H9 (cell line): ENCODE data around the gene SLC25A42. TPM values are rescaled to one million over a fixed set of nuclear protein-coding genes. Genes with fewer than 3 reads are reported as not detected.

Source experiments
- DNase-seq: peaks from one replicate; pipeline ENCODE4 v3.0.0-alpha.2; 2017
- H2AFZ ChIP-seq: one replicate; pipeline ENCODE4 v1.6.1; 2013; ENCODE audit warnings: mild to moderate bottlenecking, low read length, control low read depth, moderate library complexity
- H2AK5ac ChIP-seq: 2 replicates; pipeline ENCODE4 v1.6.1; 2013; ENCODE audit warnings: low read length, control low read depth, mixed read lengths; ENCODE audit not compliant: insufficient read length
- H2BK120ac ChIP-seq: one replicate; pipeline ENCODE4 v1.6.1; 2013; ENCODE audit warnings: low read depth, mild to moderate bottlenecking, low read length, control low read depth, inconsistent platforms; ENCODE audit not compliant: poor library complexity, severe bottlenecking
- H2BK12ac ChIP-seq: 2 replicates; pipeline ENCODE4 v1.6.1; 2013; ENCODE audit warnings: low read length, control low read depth, mixed read lengths, low read depth; ENCODE audit not compliant: insufficient read length
- H2BK15ac ChIP-seq: 2 replicates; pipeline ENCODE4 v1.6.1; 2013; ENCODE audit warnings: low read depth, low read length, control low read depth
- H2BK20ac ChIP-seq: one replicate; pipeline ENCODE4 v1.6.1; 2013; ENCODE audit warnings: low read depth, mild to moderate bottlenecking, low read length, control low read depth, inconsistent platforms; ENCODE audit not compliant: poor library complexity, severe bottlenecking
- H2BK5ac ChIP-seq: 2 replicates; pipeline ENCODE4 v1.6.1; 2013; ENCODE audit warnings: low read length, control low read depth, mixed read lengths; ENCODE audit not compliant: insufficient read length
- H3K14ac ChIP-seq: 2 replicates; pipeline ENCODE4 v1.6.1; 2013; ENCODE audit warnings: low read length, control low read depth; ENCODE audit not compliant: insufficient read depth
- H3K18ac ChIP-seq: 2 replicates; pipeline ENCODE4 v1.6.1; 2013; ENCODE audit warnings: low read depth, mild to moderate bottlenecking, mixed read lengths, low read length, control low read depth; ENCODE audit not compliant: insufficient read length
- H3K23ac ChIP-seq: 2 replicates; pipeline ENCODE4 v1.6.1; 2013; ENCODE audit warnings: low read length, control low read depth, mixed read lengths, low read depth; ENCODE audit not compliant: insufficient read length
- H3K23me2 ChIP-seq: 2 replicates; pipeline ENCODE4 v1.6.1; 2013; ENCODE audit warnings: low read depth, mild to moderate bottlenecking, mixed read lengths, low read length, control low read depth; ENCODE audit not compliant: insufficient read length, poor library complexity, severe bottlenecking
- H3K27ac ChIP-seq: 2 replicates; pipeline ENCODE4 v1.5.1; 2013; ENCODE audit warnings: low read length, control low read depth, mixed read lengths, low read depth; ENCODE audit not compliant: insufficient read length
- H3K27me3 ChIP-seq: 2 replicates; pipeline ENCODE4 v1.6.1; 2013; ENCODE audit warnings: low read length, control low read depth, inconsistent platforms; ENCODE audit not compliant: insufficient read depth
- H3K4ac ChIP-seq: 2 replicates; pipeline ENCODE4 v1.6.1; 2013; ENCODE audit warnings: low read depth, mild to moderate bottlenecking, control low read depth, inconsistent platforms, low read length, moderate library complexity
- H3K4me1 ChIP-seq: 2 replicates; pipeline ENCODE4 v1.6.1; 2013; ENCODE audit warnings: low read length, control low read depth, inconsistent platforms; ENCODE audit not compliant: insufficient read depth
- H3K4me2 ChIP-seq: 2 replicates; pipeline ENCODE4 v1.6.1; 2013; ENCODE audit warnings: low read length, control low read depth, mixed read lengths; ENCODE audit not compliant: insufficient read length, insufficient read depth
- H3K56ac ChIP-seq: 2 replicates; pipeline ENCODE4 v1.6.1; 2013; ENCODE audit warnings: low read depth, mild to moderate bottlenecking, mixed read lengths, low read length, control low read depth; ENCODE audit not compliant: insufficient read length
- H3K79me1 ChIP-seq: 2 replicates; pipeline ENCODE4 v1.6.1; 2013; ENCODE audit warnings: low read depth, mild to moderate bottlenecking, moderate library complexity, low read length, control low read depth, inconsistent platforms; ENCODE audit not compliant: insufficient read depth, poor library complexity, severe bottlenecking
- H3K79me2 ChIP-seq: 2 replicates; pipeline ENCODE4 v1.6.1; 2013; ENCODE audit warnings: low read length, control low read depth, inconsistent platforms; ENCODE audit not compliant: insufficient read depth
- H3K9ac ChIP-seq: 2 replicates; pipeline ENCODE4 v1.6.1; 2013; ENCODE audit warnings: low read length, control low read depth, mixed read lengths; ENCODE audit not compliant: insufficient read length; ENCODE audit errors: extremely low read depth
- H3K9me3 ChIP-seq: one replicate; pipeline ENCODE4 v1.6.1; 2013; ENCODE audit warnings: low read depth, low read length, inconsistent platforms; ENCODE audit not compliant: control insufficient read depth
- H3T11ph ChIP-seq: one replicate; pipeline ENCODE4 v1.6.1; 2013; ENCODE audit warnings: mild to moderate bottlenecking, low read length, control low read depth, inconsistent platforms
- H4K20me1 ChIP-seq: one replicate; pipeline ENCODE4 v1.6.1; 2013; ENCODE audit not compliant: control insufficient read depth, insufficient read length, insufficient read depth
- H4K5ac ChIP-seq: 2 replicates; pipeline ENCODE4 v1.6.1; 2013; ENCODE audit warnings: low read depth, mild to moderate bottlenecking, mixed read lengths, low read length, control low read depth; ENCODE audit not compliant: insufficient read length
- H4K8ac ChIP-seq: replicated peaks from 2 replicates; pipeline ENCODE4 v1.6.1; 2013; ENCODE audit warnings: low read length, control low read depth, mixed read lengths, low read depth; ENCODE audit not compliant: insufficient read length
- H4K91ac ChIP-seq: 2 replicates; pipeline ENCODE4 v1.6.1; 2013; ENCODE audit warnings: low read depth, mild to moderate bottlenecking, moderate library complexity, mixed read lengths, low read length, control low read depth; ENCODE audit not compliant: insufficient read length
- H3K27ac Mint-ChIP-seq, 3 experiments: 2 replicates in 2 of 3; 3 replicates in 1 of 3; pipeline ENCODE4 v1.8.0; 2020 to 2021; ENCODE audit warnings: mixed read lengths in 3 of 3, mild to moderate bottlenecking in 1 of 3, moderate library complexity in 1 of 3
- H3K27me3 Mint-ChIP-seq: 2 replicates; pipeline ENCODE4 v1.8.0; 2021; ENCODE audit warnings: low read depth, mild to moderate bottlenecking, moderate library complexity, mixed read lengths
- H3K36me3 Mint-ChIP-seq, 3 experiments: 2 replicates in 2 of 3; 3 replicates in 1 of 3; pipeline ENCODE4 v1.8.0; 2020 to 2021; ENCODE audit warnings: low read depth in 3 of 3, mixed read lengths in 3 of 3; ENCODE audit not compliant: insufficient read depth in 1 of 3
- H3K4me1 Mint-ChIP-seq, 2 experiments: 2 replicates each; pipeline ENCODE4 v1.8.0; 2020; ENCODE audit warnings: mixed read lengths in 2 of 2
- H3K4me3 Mint-ChIP-seq, 2 experiments: 2 replicates in 1 of 2; 3 replicates in 1 of 2; pipeline ENCODE4 v1.8.0; 2020 to 2021; ENCODE audit warnings: mild to moderate bottlenecking in 2 of 2, mixed read lengths in 2 of 2, moderate library complexity in 1 of 2
- H3K9me3 Mint-ChIP-seq, 2 experiments: 2 replicates in 1 of 2; 3 replicates in 1 of 2; pipeline ENCODE4 v1.8.0; 2020; ENCODE audit warnings: mild to moderate bottlenecking in 2 of 2, mixed read lengths in 2 of 2, moderate library complexity in 1 of 2
- CTCF ChIP-seq: fragments of 200-600 bp; sonication (generic); conservative IDR thresholded peaks from 3 replicates; pipeline ENCODE4 v1.8.0; 2021; ENCODE audit warnings: antibody characterized with exemption, mild to moderate bottlenecking
- WGBS: extraction: QIAGEN DNeasy Blood & Tissue Kit; methylation state at CpG from one replicate; pipeline ENCODE4 v1.1.7; 2013; ENCODE audit warnings: missing lambda C conversion rate, low lambda C conversion rate, mixed read lengths; ENCODE audit not compliant: insufficient read length; ENCODE audit errors: extremely low coverage; 5-methylcytosine and 5-hydroxymethylcytosine counted together
- total RNA-seq: library from RNA; stranded (reverse); gene quantifications from 2 replicates; pipeline ENCODE4 v1.2.1, GENCODE V29; 2021

The SLC25A42 gene
- total RNA-seq, 1 experiment from 2014 or later: 3.6 TPM

GRCh38 chr19:19081642-19082151 lies 17.9 kb downstream of the SLC25A42 start:
- no peak for DNase-seq
- no peak overlapping the region for H3K27ac Mint-ChIP-seq

More at GRCh38 chr19:19081642-19082151, 17.9 kb downstream of the SLC25A42 start:
- Histone ChIP-seq H3K79me2 (no peaks in the 10 kb centered on the region), H3K14ac (no peak overlapping the region), H2BK5ac (no peak overlapping the region), H3K79me1 (no peaks in the 10 kb centered on the region), H3T11ph (no peak overlapping the region), H3K4me2 (no peak overlapping the region), H3K9ac (no peak overlapping the region), H3K23ac (no peak overlapping the region), H2BK15ac (no peak overlapping the region), H4K20me1 (no peaks in the 10 kb centered on the region), H3K18ac (no peak overlapping the region), H3K56ac (no peak overlapping the region), H4K8ac (no peak overlapping the region), H4K91ac (no peak overlapping the region), H3K27ac (no peak overlapping the region), H2AK5ac (no peak overlapping the region), H3K4ac (no peak overlapping the region), H2BK120ac (no peak overlapping the region), H3K9me3 (no peaks in the 10 kb centered on the region), H4K5ac (no peak overlapping the region), H3K4me1 (no peaks in the 10 kb centered on the region), H2AFZ (no peak overlapping the region), H2BK12ac (no peak overlapping the region), H3K27me3 (no peaks in the 10 kb centered on the region), H3K23me2 (no peaks in the 10 kb centered on the region), H2BK20ac (no peak overlapping the region)
- Mint-ChIP-seq H3K4me3 (no peak overlapping the region; a peak in 1 of 5 replicates), H3K27me3 (peaks cover 57% of the 10 kb centered on the region), H3K9me3 (no peaks in the 10 kb centered on the region), H3K4me1 (peaks cover 3% of the 10 kb centered on the region in 2 experiments; a peak in 2 of 4 replicates), H3K36me3 (no peaks in the 10 kb centered on the region; a peak in 1 of 7 replicates)
- no CpG with 5 or more reads among the region's 16 CpGs for WGBS
- no peak for TF ChIP-seq CTCF
